H1 (cell line): ENCODE measurements around the gene AOAH. TPM values are rescaled to one million over a fixed set of nuclear protein-coding genes. Genes with fewer than 3 reads are reported as not detected.

ENCODE experiments used
- CTCF ChIA-PET: fragments of 300-600 bp; sonication (Branson Sonifier 250); formaldehyde crosslinking; loops from one replicate; lab custom pipeline; 2021; ENCODE audit not compliant: partially characterized antibody; lab: Charles Lee
- POLR2A ChIA-PET: fragments of 300-600 bp; sonication (Branson Sonifier 250); formaldehyde crosslinking; loops from one replicate; lab custom pipeline; 2021; ENCODE audit warnings: inconsistent platforms; ENCODE audit not compliant: partially characterized antibody; lab: Charles Lee
- DNase-seq, 2 experiments: peaks; one replicate each; pipeline versions ENCODE4 v3.0.0 to v3.0.0-alpha.2; 2010 to 2022; ENCODE audit warnings: low spot score in 2 of 2, low read depth in 1 of 2, mixed read lengths in 1 of 2
- FAIRE-seq: peaks from 2 replicates; lab custom pipeline; 2011; peaks lifted over from hg19 to GRCh38; lab: Jason Lieb, UNC
- H2AFZ ChIP-seq: 2 replicates; pipeline ENCODE4 v1.8.1; 2012; ENCODE audit warnings: low read length, inconsistent platforms
- H2AK5ac ChIP-seq: 2 replicates; pipeline ENCODE4 v1.6.1; 2013; ENCODE audit warnings: low read depth, low read length
- H2BK120ac ChIP-seq: replicated peaks from 2 replicates; pipeline ENCODE3; 2013; ENCODE audit warnings: low read depth, low read length, inconsistent platforms
- H2BK12ac ChIP-seq: 2 replicates; pipeline ENCODE4 v1.6.1; 2013; ENCODE audit warnings: low read depth, low read length
- H2BK15ac ChIP-seq: 2 replicates; pipeline ENCODE4 v1.6.1; 2013; ENCODE audit warnings: low read length
- H2BK20ac ChIP-seq: 2 replicates; pipeline ENCODE4 v1.6.1; 2013; ENCODE audit warnings: low read length
- H2BK5ac ChIP-seq: 2 replicates; pipeline ENCODE4 v1.6.1; 2013; ENCODE audit warnings: low read depth, low read length
- H3K14ac ChIP-seq: 2 replicates; pipeline ENCODE4 v1.6.1; 2013; ENCODE audit warnings: inconsistent platforms; ENCODE audit not compliant: insufficient read length
- H3K18ac ChIP-seq: 2 replicates; pipeline ENCODE4 v1.6.1; 2013; ENCODE audit warnings: low read length; ENCODE audit errors: extremely low read depth
- H3K23ac ChIP-seq: 2 replicates; pipeline ENCODE4 v1.6.1; 2013; ENCODE audit warnings: inconsistent platforms; ENCODE audit not compliant: insufficient read length
- H3K23me2 ChIP-seq: 2 replicates; pipeline ENCODE4 v1.6.1; 2013; ENCODE audit warnings: low read depth, low read length
- H3K27ac ChIP-seq: 2 replicates; pipeline ENCODE4 v1.6.1; 2011; ENCODE audit warnings: low read depth, low read length, inconsistent platforms
- H3K27me3 ChIP-seq, 4 experiments: replicated peaks in 1 of 4; 1 replicate in 1 of 4; 2 replicates in 3 of 4; pipeline versions ENCODE4 v1.6.1 to v1.8.1; 2011 to 2013; ENCODE audit warnings: low read length in 3 of 4, mild to moderate bottlenecking in 3 of 4, inconsistent platforms in 2 of 4, mixed read lengths in 2 of 4, moderate library complexity in 1 of 4; ENCODE audit not compliant: control insufficient read depth in 3 of 4, insufficient read depth in 3 of 4; ENCODE audit errors: extremely low read depth in 1 of 4
- H3K36me3 ChIP-seq, 4 experiments: 2 replicates each; pipeline versions ENCODE4 v1.6.1 to v1.8.1; 2011 to 2013; ENCODE audit warnings: mild to moderate bottlenecking in 4 of 4, low read length in 3 of 4, moderate library complexity in 2 of 4, control low read depth in 1 of 4, inconsistent platforms in 1 of 4; ENCODE audit not compliant: insufficient read depth in 4 of 4, control insufficient read depth in 2 of 4
- H3K4ac ChIP-seq: replicated peaks from 2 replicates; pipeline ENCODE3; 2013; ENCODE audit warnings: low read length, low read depth, mixed read lengths, inconsistent platforms; ENCODE audit not compliant: insufficient read length
- H3K4me1 ChIP-seq, 4 experiments: replicated peaks in 1 of 4; 1 replicate in 1 of 4; 2 replicates in 3 of 4; pipeline versions ENCODE4 v1.6.1 to v1.8.1; 2011 to 2013; ENCODE audit warnings: low read length in 3 of 4, inconsistent platforms in 2 of 4, mixed read lengths in 1 of 4; ENCODE audit not compliant: insufficient read depth in 4 of 4, control insufficient read depth in 3 of 4
- H3K4me2 ChIP-seq, 2 experiments: 2 replicates each; pipeline versions ENCODE4 v1.6.1 to v1.8.1; 2011 to 2013; ENCODE audit warnings: low read depth in 2 of 2, low read length in 2 of 2, control low read depth in 1 of 2, inconsistent platforms in 1 of 2, mild to moderate bottlenecking in 1 of 2; ENCODE audit not compliant: insufficient read depth in 1 of 2
- H3K4me3 ChIP-seq, 4 experiments: fragments of 200-600, 300-600 bp in 1 of 4; sonication (generic), shearing (Covaris generic), sonication (Bioruptor Twin) in 1 of 4; 2 replicates each; pipeline versions ENCODE4 v1.5.1 to v1.8.1; 2011 to 2016; ENCODE audit warnings: low read length in 4 of 4, low read depth in 3 of 4, control low read depth in 2 of 4, inconsistent platforms in 2 of 4, mild to moderate bottlenecking in 2 of 4, mixed read lengths in 1 of 4, moderate library complexity in 1 of 4; ENCODE audit not compliant: insufficient read depth in 2 of 4; ENCODE audit errors: extremely low read depth in 1 of 4
- H3K56ac ChIP-seq: replicated peaks from 2 replicates; pipeline ENCODE3; 2013; ENCODE audit warnings: low read depth, mild to moderate bottlenecking, mixed read lengths, low read length, inconsistent platforms; ENCODE audit not compliant: insufficient read length
- H3K79me1 ChIP-seq: 2 replicates; pipeline ENCODE4 v1.6.1; 2013; ENCODE audit warnings: low read depth, low read length, control low read depth
- H3K79me2 ChIP-seq, 2 experiments: 2 replicates each; pipeline versions ENCODE4 v1.6.1 to v1.8.1; 2012 to 2013; ENCODE audit warnings: low read length in 2 of 2, mild to moderate bottlenecking in 2 of 2, inconsistent platforms in 1 of 2; ENCODE audit not compliant: insufficient read depth in 2 of 2, control insufficient read depth in 1 of 2
- H3K9ac ChIP-seq, 4 experiments: replicated peaks in 1 of 4; 1 replicate in 1 of 4; 2 replicates in 3 of 4; pipeline versions ENCODE4 v1.6.1 to v1.8.1; 2011 to 2013; ENCODE audit warnings: low read depth in 3 of 4, low read length in 3 of 4, control low read depth in 2 of 4, mild to moderate bottlenecking in 2 of 4, moderate library complexity in 2 of 4, inconsistent platforms in 1 of 4; ENCODE audit errors: extremely low read depth in 1 of 4
- H3K9me3 ChIP-seq, 2 experiments: 2 replicates each; pipeline versions ENCODE4 v1.6.1 to v1.8.1; 2012 to 2013; ENCODE audit warnings: mild to moderate bottlenecking in 2 of 2, moderate library complexity in 2 of 2, control low read depth in 1 of 2, inconsistent platforms in 1 of 2, low read depth in 1 of 2, low read length in 1 of 2, mixed read lengths in 1 of 2; ENCODE audit not compliant: insufficient read depth in 2 of 2
- H4K20me1 ChIP-seq, 2 experiments: replicated peaks in 1 of 2; 2 replicates each; pipeline versions ENCODE3 to v1.8.1; 2011 to 2013; ENCODE audit warnings: inconsistent platforms in 2 of 2, low read length in 2 of 2, mild to moderate bottlenecking in 1 of 2; ENCODE audit not compliant: insufficient read depth in 2 of 2, control insufficient read depth in 1 of 2
- H4K5ac ChIP-seq: 2 replicates; pipeline ENCODE4 v1.6.1; 2013; ENCODE audit warnings: low read length, low read depth, mixed read lengths, inconsistent platforms; ENCODE audit not compliant: insufficient read length
- H4K8ac ChIP-seq: 2 replicates; pipeline ENCODE4 v1.8.0; 2013; ENCODE audit warnings: mild to moderate bottlenecking, moderate library complexity, low read length, inconsistent platforms; ENCODE audit not compliant: insufficient read depth; ENCODE audit errors: extremely low read depth
- H4K91ac ChIP-seq: replicated peaks from 2 replicates; pipeline ENCODE3; 2013; ENCODE audit warnings: low read length, mixed read lengths, inconsistent platforms; ENCODE audit not compliant: insufficient read length
- CHD1 ChIP-seq: IDR thresholded peaks from 2 replicates; pipeline ENCODE4 v1.6.1; 2012; ENCODE audit warnings: low read depth, low read length, improper control_type of control experiment
- KDM4A ChIP-seq: IDR thresholded peaks from one replicate; pipeline ENCODE4 v1.7.1; 2012; ENCODE audit warnings: low read depth, mild to moderate bottlenecking, moderate library complexity, low read length, inconsistent platforms; ENCODE audit not compliant: severe bottlenecking
- PHF8 ChIP-seq: fragments of 200-600 bp; sonication (generic); conservative IDR thresholded peaks from 2 replicates; pipeline ENCODE4 v1.7.1; 2012; ENCODE audit warnings: low read depth, mild to moderate bottlenecking, inconsistent platforms, low read length, moderate library complexity
- SRF ChIP-seq: IDR thresholded peaks from 2 replicates; pipeline ENCODE4 v1.6.1; 2011; ENCODE audit warnings: mild to moderate bottlenecking, low read depth, low read length, moderate library complexity
- WGBS, 2 experiments: shearing (Covaris generic) in 1 of 2; methylation state at CpG; one replicate each; pipeline versions ENCODE4 v1.1.6 to v1.1.7; 2013 to 2015; ENCODE audit warnings: low lambda C conversion rate in 2 of 2, mixed read lengths in 2 of 2, inconsistent platforms in 1 of 2, low coverage in 1 of 2, missing lambda C conversion rate in 1 of 2; ENCODE audit not compliant: insufficient replicate concordance in 2 of 2, insufficient coverage in 1 of 2, insufficient read length in 1 of 2; ENCODE audit errors: extremely low coverage in 1 of 2, missing lambda C conversion rate in 1 of 2; 5-methylcytosine and 5-hydroxymethylcytosine counted together
- polyA plus RNA-seq, 7 experiments: library from polyadenylated mRNA; depleted of rRNA in 3 of 7; stranded (reverse) in 5 of 7; unstranded in 2 of 7; fragments of >200 nt in 5 of 7; fragments of 200-250 nt in 2 of 7; gene quantifications; 1 replicate in 5 of 7; 2 replicates in 1 of 7; 4 replicates in 1 of 7; pipeline versions ENCODE4 v1.2.1 to v1.2.3, GENCODE V29; 2011 to 2013; ENCODE audit warnings: missing spikeins in 2 of 7, mixed read lengths in 2 of 7
- total RNA-seq: library from RNA; stranded (reverse); fragmentation: NEBNext Ultra II Directional; extraction: Animal tissue kit (Norgen Biotek cat#: 25700); gene quantifications from 2 replicates; pipeline ENCODE4 v1.2.1, GENCODE V29; 2021

AOAH gene
- total and polyA plus RNA-seq, 2 of the 8 experiments (the other 6 are each of a cell fraction or from before 2014, with no cell fraction given) = 0.08 TPM; not detected in 1

GRCh38 chr7:36532981-36533499 is 191.3 kb downstream of the AOAH start:
- Histone ChIP-seq H2BK5ac (no peak overlapping the region), H3K18ac (no peak overlapping the region), H3K36me3 (no peaks in the 10 kb centered on the region), H3K79me1 (no peaks in the 10 kb centered on the region), H2BK120ac (no peak overlapping the region), H3K4me3 (no peak overlapping the region), H3K14ac (no peak overlapping the region), H3K4me2 (no peak overlapping the region), H4K5ac (no peak overlapping the region), H3K9ac (no peak overlapping the region), H3K79me2 (no peaks in the 10 kb centered on the region), H2BK15ac (no peak overlapping the region), H2AFZ (no peak overlapping the region), H3K23me2 (peaks cover 4% of the 10 kb centered on the region; the same call in 1 of the 2 replicates), H3K23ac (no peak overlapping the region), H2AK5ac (no peak overlapping the region), H3K9me3 (no peaks in the 10 kb centered on the region), H3K56ac (no peak overlapping the region), H3K4me1 (no peaks in the 10 kb centered on the region; a peak in 1 of 7 replicates), H2BK12ac (no peak overlapping the region), H3K27me3 (no peaks in the 10 kb centered on the region), H4K20me1 (no peaks in the 10 kb centered on the region), H4K8ac (no peak overlapping the region), H3K4ac (no peak overlapping the region), H2BK20ac (no peak overlapping the region), H4K91ac (no peak overlapping the region), H3K27ac (no peak overlapping the region)
- DNase-seq = no peak
- ChIA-PET CTCF (interaction anchor here (0.6 to 1.8 kb wide), 5 partner anchors 15 to 1369 kb away, joined by 3 to 6 read pairs (median 4); no protein-coding TSS in a partner anchor), POLR2A (no interaction called here)
- TF ChIP-seq KDM4A = no peak
- no peak for TF ChIP-seq SRF
- no peak for TF ChIP-seq CHD1
- TF ChIP-seq PHF8 = no peak
- 90% methylated on average over 5 of the region's 5 CpGs; no CpG with 5 or more reads in 1 of the 2 experiments for WGBS, 2 experiments
- FAIRE-seq = no peak
